Ishikawa (cell line): ENCODE measurements around the gene PDE4B.

Source experiments
- CEBPB ChIP-seq: IDR thresholded peaks from 2 replicates; pipeline ENCODE4 v1.6.1; 2012
- CREB1 ChIP-seq: IDR thresholded peaks from 2 replicates; pipeline ENCODE4 v1.6.1; 2012; ENCODE audit warnings: low read depth
- EGR1 ChIP-seq: IDR thresholded peaks from 2 replicates; pipeline ENCODE4 v1.6.1; 2012
- EP300 ChIP-seq: IDR thresholded peaks from 2 replicates; pipeline ENCODE4 v1.6.1; 2012; ENCODE audit warnings: borderline replicate concordance
- FOXM1 ChIP-seq: IDR thresholded peaks from 2 replicates; pipeline ENCODE4 v1.6.1; 2012; ENCODE audit warnings: low read depth, borderline replicate concordance
- MAX ChIP-seq: IDR thresholded peaks from 2 replicates; pipeline ENCODE4 v1.6.1; 2012
- NFIC ChIP-seq: IDR thresholded peaks from 2 replicates; pipeline ENCODE4 v1.6.1; 2012
- RAD21 ChIP-seq: IDR thresholded peaks from 2 replicates; pipeline ENCODE4 v1.6.1; 2012; ENCODE audit warnings: low read depth
- REST ChIP-seq: IDR thresholded peaks from 2 replicates; pipeline ENCODE4 v1.6.1; 2012; ENCODE audit warnings: low read depth, mild to moderate bottlenecking
- TAF1 ChIP-seq: IDR thresholded peaks from 2 replicates; pipeline ENCODE4 v1.6.1; 2012; ENCODE audit warnings: low read depth, mild to moderate bottlenecking
- TCF12 ChIP-seq: IDR thresholded peaks from 2 replicates; pipeline ENCODE4 v1.6.1; 2012; ENCODE audit warnings: low read depth
- TEAD4 ChIP-seq: IDR thresholded peaks from 2 replicates; pipeline ENCODE4 v1.6.1; 2012
- USF1 ChIP-seq: IDR thresholded peaks from 2 replicates; pipeline ENCODE4 v1.6.1; 2012
- YY1 ChIP-seq: IDR thresholded peaks from 2 replicates; pipeline ENCODE4 v1.6.1; 2012; ENCODE audit warnings: low read depth
- ZBTB7A ChIP-seq: IDR thresholded peaks from 2 replicates; pipeline ENCODE4 v1.6.1; 2012; ENCODE audit warnings: low read depth

PDE4B gene

GRCh38 chr1:66370462-66370971 lies 577.8 kb downstream of the PDE4B start:
- no peak for TF ChIP-seq FOXM1
- TF ChIP-seq CEBPB, result no peak
- no peak for TF ChIP-seq EGR1
- no peak for TF ChIP-seq NFIC
- TF ChIP-seq YY1, result no peak
- no peak for TF ChIP-seq USF1
- no peak for TF ChIP-seq REST
- no peak for TF ChIP-seq TCF12
- TF ChIP-seq TEAD4, result no peak
- no peak for TF ChIP-seq CREB1
- TF ChIP-seq TAF1, result no peak
- TF ChIP-seq ZBTB7A, result no peak
- no peak for TF ChIP-seq EP300
- no peak for TF ChIP-seq MAX

- TF ChIP-seq YY1 (no peak), FOXM1 (no peak), EP300 (no peak), TCF12 (no peak), CEBPB (no peak), RAD21 (no peak), MAX (no peak), TEAD4 (no peak), CREB1 (no peak), TAF1 (no peak), ZBTB7A (no peak), REST (no peak), NFIC (no peak), EGR1 (no peak), USF1 (no peak)
Observed at GRCh38 chr1:66371233-66372005, 578.7 kb downstream of the PDE4B start.

- TF ChIP-seq REST, result no peak
- TF ChIP-seq USF1, result no peak
- no peak for TF ChIP-seq RAD21
- TF ChIP-seq TAF1, result no peak
- no peak for TF ChIP-seq MAX
- TF ChIP-seq ZBTB7A, result no peak
- TF ChIP-seq YY1, result no peak
- no peak for TF ChIP-seq CREB1
- TF ChIP-seq TCF12, result no peak
- no peak for TF ChIP-seq CEBPB
- TF ChIP-seq FOXM1, result no peak
- no peak for TF ChIP-seq EGR1
- TF ChIP-seq EP300, result no peak
- no peak for TF ChIP-seq NFIC
- no peak for TF ChIP-seq TEAD4
Observed at GRCh38 chr1:66372522-66373101, 579.9 kb downstream of the PDE4B start.
